A549 (cell line): ENCODE results near the gene LDLRAD4. TPM values are rescaled to one million over a fixed set of nuclear protein-coding genes. Genes with fewer than 3 reads are reported as not detected.
A peak's percentile ranks its signal among the peaks of the same experiment; 100 is the strongest.

Experiments used
- ATAC-seq, 2 experiments: fragments of 200-7000 bp in 1 of 2; fragments of >200 bp in 1 of 2; cut with Nextera tagmentation in 1 of 2; cut with Tn5 transposase in 1 of 2; 3 replicates each; pipeline versions ENCODE4 v1.8.0 to v1.9.1; 2018 to 2020; ENCODE audit warnings: mild to moderate bottlenecking in 1 of 2, moderate library complexity in 1 of 2
- CTCF ChIA-PET: fragments of 300-600 bp; sonication (Branson Sonifier 250); formaldehyde crosslinking; extraction: SDS; loops from one replicate; lab custom pipeline; 2021; ENCODE audit warnings: antibody characterized with exemption, inconsistent platforms; lab: Yijun Ruan, JAX
- POLR2A ChIA-PET: fragments of 350-600 bp; formaldehyde crosslinking; extraction: SDS; loops from one replicate; lab custom pipeline; 2021; ENCODE audit warnings: antibody characterized with exemption, inconsistent platforms; lab: Yijun Ruan, JAX
- DNase-seq, 2 experiments: peaks; one replicate each; pipeline versions ENCODE4 v3.0.0 to v3.0.0-alpha.2; 2011 to 2016; ENCODE audit warnings: low read depth in 1 of 2, low spot score in 1 of 2
- FAIRE-seq: peaks from 2 replicates; lab custom pipeline; 2011; peaks lifted over from hg19 to GRCh38; lab: Jason Lieb, UNC
- H3K27ac ChIP-seq, 2 experiments: fragments of >200 bp; sonication (Bioruptor Twin); formaldehyde crosslinking; 3 replicates each; pipeline ENCODE4 v1.5.1; 2016 to 2017
- H3K4me1 ChIP-seq: fragments of >200 bp; sonication (Bioruptor Twin); formaldehyde crosslinking; 3 replicates; pipeline ENCODE4 v1.6.1; 2016
- H3K4me2 ChIP-seq: fragments of >200 bp; sonication (Bioruptor Twin); formaldehyde crosslinking; 3 replicates; pipeline ENCODE4 v1.6.1; 2016
- H3K4me3 ChIP-seq: fragments of >200 bp; sonication (Bioruptor Twin); formaldehyde crosslinking; 3 replicates; pipeline ENCODE4 v1.5.1; 2016
- H3K9me3 ChIP-seq: fragments of >200 bp; sonication (Bioruptor Twin); formaldehyde crosslinking; 3 replicates; pipeline ENCODE4 v1.6.1; 2016
- CTCF ChIP-seq: fragments of >200 bp; sonication (Bioruptor Twin); formaldehyde crosslinking; IDR thresholded peaks from 3 replicates; pipeline ENCODE4 v1.5.1; 2016
- FOSB ChIP-seq: fragments of 250-450 bp; sonication (Bioruptor Pico); IDR thresholded peaks from 2 replicates; pipeline ENCODE4 v1.5.0; 2020; ENCODE audit warnings: mild to moderate bottlenecking, moderate library complexity
- FOSL2 ChIP-seq, 2 experiments: fragments of 450-650 bp in 1 of 2; fragments of >200 bp in 1 of 2; sonication (Bioruptor Twin) in 1 of 2; formaldehyde crosslinking; IDR thresholded peaks; 2 replicates each; pipeline versions ENCODE4 v1.5.0 to v1.6.1; 2016 to 2020; ENCODE audit warnings: mild to moderate bottlenecking in 1 of 2, moderate library complexity in 1 of 2
- FOXS1 ChIP-seq: fragments of 250-450 bp; sonication (Bioruptor Pico); IDR thresholded peaks from 2 replicates; pipeline ENCODE4 v1.5.0; 2020; ENCODE audit warnings: mild to moderate bottlenecking, moderate library complexity
- GATA3 ChIP-seq: IDR thresholded peaks from 2 replicates; pipeline ENCODE4 v1.6.1; 2012; ENCODE audit warnings: borderline replicate concordance
- HDAC2 ChIP-seq: fragments of 200-600 bp; sonication (generic); IDR thresholded peaks from 2 replicates; pipeline ENCODE4 v1.6.1; 2016
- HMGXB4 ChIP-seq: fragments of 250-450 bp; sonication (Bioruptor Pico); IDR thresholded peaks from 2 replicates; pipeline ENCODE4 v1.5.0; 2021; ENCODE audit warnings: mild to moderate bottlenecking, moderate library complexity, borderline replicate concordance
- KDM5A ChIP-seq: fragments of 200-600 bp; sonication (generic); IDR thresholded peaks from 2 replicates; pipeline ENCODE4 v1.6.1; 2016; ENCODE audit warnings: antibody characterized with exemption, mild to moderate bottlenecking
- NPAS2 ChIP-seq: fragments of 250-450 bp; sonication (Bioruptor Pico); IDR thresholded peaks from 2 replicates; pipeline ENCODE4 v1.8.0; 2022; ENCODE audit warnings: mild to moderate bottlenecking, moderate library complexity, borderline replicate concordance
- NR3C1 ChIP-seq: fragments of >200 bp; sonication (Bioruptor Twin); formaldehyde crosslinking; IDR thresholded peaks from 3 replicates; pipeline ENCODE4 v1.6.1; 2017
- PBX3 ChIP-seq: IDR thresholded peaks from 2 replicates; pipeline ENCODE4 v1.6.1; 2012
- REST ChIP-seq: fragments of 200-600 bp; sonication (generic); IDR thresholded peaks from 2 replicates; pipeline ENCODE4 v1.6.1; 2016; ENCODE audit warnings: antibody characterized with exemption, mild to moderate bottlenecking, moderate library complexity
- SMC3 ChIP-seq: fragments of >200 bp; sonication (Bioruptor Twin); formaldehyde crosslinking; IDR thresholded peaks from 3 replicates; pipeline ENCODE4 v1.6.1; 2018; ENCODE audit warnings: inconsistent platforms
- USF2 ChIP-seq: fragments of 450-650 bp; IDR thresholded peaks from 2 replicates; pipeline ENCODE4 v1.6.1; 2014; ENCODE audit warnings: antibody characterized with exemption
- WGBS: methylation state at CpG from one replicate; pipeline ENCODE4 v1.1.6; 2017; ENCODE audit errors: missing lambda C conversion rate; 5-methylcytosine and 5-hydroxymethylcytosine counted together
- polyA plus RNA-seq, 4 experiments: library from polyadenylated mRNA; depleted of rRNA in 3 of 4; stranded (reverse); fragments of >200 nt; fragmentation: RNase III in 1 of 4; extraction: RNeasy Plus Mini Kit Qiagen cat#74134 plus additional on column Dnase treatment in 1 of 4; gene quantifications; 2 replicates in 3 of 4; 3 replicates in 1 of 4; pipeline ENCODE4 v1.2.3, GENCODE V29; 2011 to 2017

LDLRAD4 gene
- polyA plus RNA-seq, 2 of the 4 experiments (the other 2 are of a cell fraction), result 5.2 to 7.6 TPM

GRCh38 chr18:13565228-13565627 is 346.7 kb downstream of the LDLRAD4 start (continued):
- no peak for TF ChIP-seq CTCF
- TF ChIP-seq NR3C1, result no peak
- no peak for TF ChIP-seq SMC3

- DNase-seq (no peak), FAIRE-seq (no peak), ATAC-seq (no peak)
- no peak overlapping the region for H3K27ac ChIP-seq
- no peak overlapping the region for H3K4me2 ChIP-seq
- POLR2A ChIA-PET, result no interaction called here
- 72% methylated on average over 10 of the region's 18 CpGs for WGBS
- TF ChIP-seq USF2 (no peak), HDAC2 (no peak), PBX3 (no peak), REST (no peak), NPAS2 (CRISPR knock-in tag) (no peak)
- H3K4me1 ChIP-seq, result no peaks in the 10 kb centered on the region; the same call in 2 of the 3 replicates
- no peaks in the 10 kb centered on the region for H3K9me3 ChIP-seq
- CTCF ChIA-PET, result no interaction called here
- no peak overlapping the region for H3K4me3 ChIP-seq
Measured at GRCh38 chr18:13566941-13567746, 348.6 kb downstream of the LDLRAD4 start.

GRCh38 chr18:13568443-13569392 is 350.2 kb downstream of the LDLRAD4 start:
- DNase-seq, result peak in 1 of 2 experiments; percentile 9
- no peak for ATAC-seq
- no peak for FAIRE-seq
- no peaks in the 10 kb centered on the region; the same call in 2 of the 3 replicates for H3K4me1 ChIP-seq
- TF ChIP-seq GATA3 (no peak), FOXS1 (CRISPR knock-in tag) (no peak), FOSL2 (IDR thresholded peaks at IDR 0.05) (no peak), FOSL2 (CRISPR knock-in tag; IDR thresholded peaks at IDR 0.05) (no peak), HMGXB4 (CRISPR knock-in tag) (no peak), FOSB (CRISPR knock-in tag) (no peak), KDM5A (no peak)
- POLR2A ChIA-PET, result no interaction called here
- H3K4me3 ChIP-seq, result no peak overlapping the region
- no peaks in the 10 kb centered on the region for H3K9me3 ChIP-seq
- no peak overlapping the region for H3K27ac ChIP-seq
- no peak overlapping the region for H3K4me2 ChIP-seq
- CTCF ChIA-PET, result no interaction called here
- 73% methylated on average over 14 of the region's 14 CpGs for WGBS
